NCI-H1048 (cell line): ENCODE data around the gene KCNC1.

ENCODE experiments used
- DNase-seq: peaks from one replicate; lab custom pipeline; 2025; lab: John Stamatoyannopoulos, UW

KCNC1 gene

DNA sequence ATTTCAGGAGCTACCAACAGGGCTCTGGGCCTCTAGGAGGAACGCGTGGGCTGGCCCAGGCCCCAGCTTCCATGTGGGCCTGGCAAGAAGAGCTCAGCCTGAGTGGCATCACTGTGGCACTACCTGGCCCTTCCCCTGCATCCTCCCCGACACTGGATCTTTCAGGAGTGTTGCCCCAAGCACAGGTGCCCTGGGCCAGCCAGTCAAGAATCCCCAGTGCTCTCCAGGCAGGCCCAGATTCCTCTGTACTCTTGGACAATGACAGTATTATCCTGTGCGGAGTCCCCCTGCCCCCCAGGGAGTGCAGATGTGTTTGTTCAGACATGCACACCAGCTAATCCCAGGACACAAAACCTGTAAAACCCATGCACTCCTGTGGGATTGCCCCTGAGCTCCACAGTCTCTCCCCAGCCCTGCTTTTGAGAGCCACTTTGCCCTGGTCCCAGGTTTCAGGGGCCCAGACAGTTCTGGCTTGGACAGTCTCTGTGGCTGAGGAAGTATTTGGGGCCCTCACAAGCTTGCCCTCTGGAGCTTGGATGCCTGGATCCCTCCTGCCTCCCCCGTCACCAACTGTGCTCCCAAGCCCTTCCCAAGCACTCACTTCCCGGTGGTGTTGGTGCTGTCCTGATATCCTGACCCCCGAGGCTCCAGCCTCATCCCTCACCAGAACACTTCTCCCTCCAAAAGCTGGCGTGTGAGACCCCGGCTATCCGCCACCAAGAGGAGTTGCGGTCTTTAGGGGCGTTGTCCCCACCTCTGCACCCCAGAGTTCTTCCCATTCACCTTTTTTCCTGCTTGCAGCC, 39.9 kb downstream of the KCNC1 start:
- DNase-seq = no peak

DNA sequence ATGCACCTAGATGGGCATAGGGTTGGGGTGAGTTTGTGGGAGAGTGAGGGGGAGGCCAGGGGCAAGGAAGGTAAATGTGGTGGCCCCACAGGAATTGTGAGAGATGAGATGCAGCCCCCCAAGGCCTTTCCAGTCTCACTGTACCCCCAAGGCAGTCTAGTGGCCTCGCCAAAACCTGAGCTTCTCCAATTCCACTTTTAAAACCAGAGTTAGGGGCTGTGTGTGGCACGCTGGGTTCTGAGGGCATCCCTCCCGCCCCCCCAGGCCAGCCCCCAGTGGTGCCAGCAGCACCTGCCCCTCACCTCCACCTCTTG, 40.4 kb downstream of the KCNC1 start:
- no peak for DNase-seq

DNA sequence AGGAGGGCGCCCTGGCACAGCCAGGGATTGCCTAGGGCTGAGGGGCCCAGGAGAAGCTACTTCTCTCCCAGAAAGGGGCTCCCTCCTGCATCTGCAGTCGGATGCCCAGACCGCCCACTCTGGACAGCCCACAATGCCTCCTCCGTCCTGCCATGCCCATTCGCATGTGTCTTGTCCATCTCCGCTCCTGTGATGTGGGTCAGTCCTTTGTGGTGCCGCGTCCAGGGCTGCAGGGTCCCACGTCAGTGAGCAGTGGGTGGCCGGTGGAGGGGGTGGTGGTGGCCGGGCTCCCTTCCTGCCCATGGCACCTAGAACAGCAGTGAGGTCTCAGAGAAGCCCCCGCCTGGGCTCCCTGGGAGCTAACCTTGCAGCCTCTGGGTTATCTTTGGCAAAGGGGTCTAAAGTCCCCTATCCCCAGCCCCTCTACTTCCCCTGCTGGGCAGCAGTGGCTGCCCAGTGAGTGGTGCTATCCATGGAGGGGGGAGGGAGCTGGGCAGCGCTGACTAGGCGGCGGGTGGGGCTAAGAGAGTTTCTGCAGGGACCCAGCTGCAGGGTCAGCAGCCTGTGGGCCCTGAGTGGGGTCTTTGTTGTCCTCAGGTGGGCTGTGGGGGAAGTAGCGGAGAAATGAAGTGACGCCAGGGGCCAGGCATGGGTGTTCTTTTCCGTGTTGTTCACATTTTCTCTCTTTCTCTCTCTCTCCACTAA, 41.1 kb downstream of the KCNC1 start:
- no peak for DNase-seq

GRCh38 chr11:17776212-17776875, 41.8 kb downstream of the KCNC1 start:
- no peak for DNase-seq

- no peak for DNase-seq
Observed at GRCh38 chr11:17777086-17777737, 42.6 kb downstream of the KCNC1 start.

GRCh38 chr11:17777738-17778091, 43.1 kb downstream of the KCNC1 start:
- DNase-seq = no peak

DNA sequence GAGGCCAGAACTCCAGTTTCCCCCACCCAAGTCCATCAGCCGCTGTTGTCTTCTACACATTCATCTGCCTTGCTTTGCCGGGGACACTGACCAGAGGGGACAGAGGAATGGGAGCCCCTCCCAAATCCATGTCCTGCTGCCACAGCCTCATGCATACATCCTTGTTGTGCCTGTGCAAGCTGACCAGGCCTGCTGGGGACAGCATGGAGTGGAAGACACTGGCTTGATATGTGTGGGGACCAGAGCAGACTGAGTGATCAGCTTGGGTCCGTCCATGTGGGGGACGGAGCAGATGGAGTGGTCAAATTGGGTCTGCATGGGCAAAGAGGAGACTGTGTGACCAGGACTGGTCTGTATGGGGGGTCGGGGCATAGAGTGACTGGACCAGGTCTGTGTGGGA, 43.8 kb downstream of the KCNC1 start:
- DNase-seq = no peak

GRCh38 chr11:17778956-17779860, 44.6 kb downstream of the KCNC1 start:
- no peak for DNase-seq

- no peak for DNase-seq
Observed at GRCh38 chr11:17779861-17780594, 45.4 kb downstream of the KCNC1 start.

GRCh38 chr11:17780668-17781067, 46.1 kb downstream of the KCNC1 start:
- DNase-seq = no peak

DNA sequence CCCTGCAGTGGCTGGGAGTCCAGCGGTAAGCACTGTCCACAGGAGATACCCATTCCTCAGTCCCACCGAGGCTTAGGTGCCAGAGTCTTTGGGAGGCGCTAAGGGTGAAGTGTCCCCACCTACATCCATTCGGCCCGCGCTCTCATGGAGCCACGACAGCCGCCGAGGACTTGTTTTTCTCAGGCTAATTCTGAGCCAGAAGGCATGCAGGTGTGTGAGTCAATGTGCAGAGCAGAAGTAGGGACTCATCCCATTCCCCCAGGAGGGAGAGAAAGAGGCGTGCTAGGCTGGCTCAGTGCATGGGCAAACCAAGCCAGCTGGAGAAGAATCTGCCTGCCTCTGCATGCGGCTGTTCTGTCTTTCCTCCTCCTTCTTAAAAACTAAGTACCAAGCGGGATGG, 46.6 kb downstream of the KCNC1 start:
- no peak for DNase-seq

DNA sequence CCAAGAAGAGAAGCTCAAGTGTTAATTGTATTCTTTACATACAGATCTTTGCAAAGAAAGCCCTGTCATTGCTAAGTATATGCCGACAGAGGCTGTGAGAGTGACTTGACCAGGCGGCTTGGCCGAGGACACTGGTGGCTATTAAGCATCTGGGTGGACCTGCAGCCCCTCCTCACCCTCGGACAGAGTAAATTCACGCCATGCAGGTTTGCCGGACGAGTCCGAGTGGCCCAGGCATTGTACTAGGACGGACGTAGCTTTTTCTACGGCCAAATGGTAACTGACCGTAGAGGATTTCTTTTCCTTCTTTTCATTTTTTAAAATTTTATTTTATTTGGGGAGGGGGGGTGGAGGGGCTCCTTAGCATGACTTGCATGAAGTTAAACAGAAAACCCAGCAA, 47.0 kb downstream of the KCNC1 start:
- DNase-seq = no peak

DNA sequence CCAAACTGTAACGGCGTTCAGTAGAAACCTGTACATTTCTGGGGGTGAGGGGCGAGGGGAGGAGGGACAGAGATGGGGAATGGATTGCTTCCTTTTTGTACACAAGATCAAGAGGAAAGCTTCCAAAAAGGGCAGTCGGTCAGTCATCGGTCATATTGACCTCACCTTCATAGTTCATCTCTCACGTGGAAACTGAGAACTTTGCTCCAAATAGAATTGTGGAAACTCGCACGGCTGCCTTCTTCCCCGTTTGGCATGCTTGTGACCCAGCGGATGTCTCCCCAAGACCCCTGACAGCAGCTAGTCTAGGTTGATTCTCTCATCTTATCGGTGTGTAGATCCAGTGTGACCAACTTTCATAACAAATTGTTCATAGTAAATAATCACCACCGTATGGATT, 47.6 kb downstream of the KCNC1 start:
- DNase-seq = no peak

DNA sequence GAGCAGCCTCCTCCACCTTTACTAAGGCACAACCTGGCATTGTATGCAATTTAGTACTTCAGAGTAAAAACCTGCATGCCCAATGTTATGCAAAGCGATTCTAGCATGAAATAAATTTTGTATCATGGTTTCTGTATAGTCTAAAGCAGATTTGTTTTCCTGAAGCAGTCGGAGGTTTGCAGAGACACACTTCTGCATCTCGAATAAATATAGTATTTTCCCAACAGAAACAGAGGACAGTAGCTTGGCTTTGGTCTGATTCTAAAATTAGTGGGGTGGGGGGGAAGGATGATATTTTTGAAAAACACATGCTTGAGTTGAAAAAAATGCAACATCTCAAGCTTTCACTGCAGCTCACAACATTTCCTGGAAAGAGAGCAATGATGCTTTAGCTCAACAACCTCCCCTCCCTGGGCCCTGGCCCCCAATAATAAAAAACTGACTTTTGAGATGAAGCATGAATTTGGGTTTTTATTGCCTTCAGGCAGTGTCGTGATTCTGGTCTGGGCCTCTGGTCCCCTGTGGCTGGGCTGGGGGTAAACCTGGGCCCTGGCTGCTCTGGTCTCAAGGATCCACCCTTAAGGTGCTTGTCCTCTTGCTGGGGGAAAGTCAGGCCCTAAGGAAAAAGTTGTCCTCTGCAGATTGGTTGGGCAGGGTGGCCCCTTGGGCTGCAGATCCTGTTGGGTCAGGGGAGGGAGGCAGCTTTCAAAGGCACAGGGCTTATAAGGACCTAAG, 48.2 kb downstream of the KCNC1 start:
- DNase-seq = no peak

- no peak for DNase-seq
Observed at GRCh38 chr11:17783878-17784277, 49.3 kb downstream of the KCNC1 start.

DNA sequence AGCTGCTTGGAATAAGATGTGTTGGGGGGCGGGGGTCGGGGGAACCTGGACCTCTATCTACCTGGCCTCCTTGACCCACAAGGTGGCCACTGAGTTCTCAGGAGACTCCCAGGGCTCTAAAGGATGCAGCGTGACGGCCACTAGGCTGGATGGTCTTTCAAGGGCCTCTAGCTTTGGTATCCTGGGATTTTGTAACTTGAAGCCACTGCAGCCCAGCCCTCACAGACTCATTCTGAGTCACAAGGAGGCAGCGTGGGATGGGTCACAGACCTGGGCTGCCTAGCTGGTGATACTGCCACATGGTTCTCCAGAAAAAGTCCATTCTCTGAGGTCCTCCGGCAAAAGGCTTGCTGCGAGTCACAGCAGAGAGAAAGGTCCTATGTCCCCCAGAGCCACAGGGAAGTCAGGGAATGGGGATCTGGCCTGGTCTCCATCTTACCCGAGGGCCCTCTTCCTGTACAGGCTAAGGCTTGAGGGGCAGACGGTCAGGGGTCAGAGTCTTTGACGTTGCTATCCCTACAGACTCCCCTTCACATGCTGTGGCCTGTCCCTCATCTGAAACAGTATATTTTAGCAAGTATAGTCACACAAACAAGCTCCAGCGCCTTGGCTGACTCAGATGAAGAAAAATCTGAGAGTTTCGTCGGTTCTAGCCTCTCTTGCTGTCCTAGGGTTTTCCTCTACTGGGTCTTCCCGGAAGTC, 52.4 kb downstream of the KCNC1 start:
- DNase-seq = no peak

GRCh38 chr11:17788084-17788483, 53.5 kb downstream of the KCNC1 start:
- no peak for DNase-seq

GRCh38 chr11:17790453-17790852, 55.9 kb downstream of the KCNC1 start:
- DNase-seq = no peak

- DNase-seq = no peak
Observed at GRCh38 chr11:17791144-17791543, 56.6 kb downstream of the KCNC1 start.

- no peak for DNase-seq
Observed at GRCh38 chr11:17792161-17792560, 57.6 kb downstream of the KCNC1 start.
